ENCODE data around the gene MYBPHL.
"Not testable (repeated sequence)": the region's sequence is repeated elsewhere in the genome, so short reads cannot be mapped to it uniquely, and the experiment has no call there.

Gene MYBPHL

DNA sequence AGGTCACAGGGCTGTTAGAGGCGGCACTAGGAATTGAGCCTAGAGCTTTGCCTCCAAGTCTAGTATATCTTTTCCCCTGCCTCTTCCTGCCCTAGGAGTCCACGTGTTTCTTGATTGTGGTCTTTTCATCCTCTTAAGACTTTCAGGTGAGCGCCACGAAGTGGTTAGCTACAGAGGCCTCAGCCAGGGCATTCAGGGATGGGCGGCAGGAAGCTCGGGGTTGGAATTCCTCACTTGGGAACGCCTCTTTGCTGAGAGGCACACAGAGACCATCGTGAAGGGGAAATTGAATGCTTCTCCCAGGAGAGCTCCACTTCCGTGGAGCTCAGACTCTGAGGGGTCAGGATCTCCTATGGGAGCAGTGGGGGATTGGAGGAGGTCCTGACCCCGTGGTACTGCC is 820 bp downstream of the MYBPHL start:
- DNase-seq (ENCODE audit: low spot score): not testable (repeated sequence)

DNA sequence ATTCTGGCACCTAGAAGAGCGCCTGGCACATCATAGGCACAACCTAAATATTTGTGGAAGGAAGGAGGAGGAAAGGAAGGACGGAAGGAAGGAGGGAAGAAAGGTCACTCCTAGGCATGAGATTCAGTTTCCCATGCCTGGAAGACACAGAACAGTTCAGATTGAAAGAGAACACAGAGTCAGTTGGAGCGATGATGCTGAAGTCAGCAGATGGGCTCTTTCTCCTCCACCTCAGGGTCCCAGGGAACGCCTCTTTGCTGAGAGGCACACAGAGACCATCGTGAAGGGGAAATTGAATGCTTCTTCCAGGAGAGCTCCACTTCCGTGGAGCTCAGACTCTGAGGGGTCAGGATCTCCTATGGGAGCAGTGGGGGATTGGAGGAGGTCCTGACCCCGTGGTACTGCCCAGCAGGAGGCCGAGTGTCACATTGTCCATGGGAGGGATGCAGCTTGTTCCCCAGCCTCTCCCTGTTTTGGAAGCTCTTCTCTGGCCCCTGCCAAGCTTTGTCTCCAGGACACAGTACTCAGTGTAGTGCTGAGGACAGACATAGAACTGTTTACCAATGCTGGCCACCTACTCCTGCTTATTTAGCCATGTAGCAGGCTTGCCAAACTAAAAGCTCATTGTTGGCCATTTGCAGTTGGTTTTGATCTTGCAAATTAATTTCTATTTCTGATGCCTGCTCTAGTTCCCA is 2.4 kb downstream of the MYBPHL start:
- no peak for DNase-seq (ENCODE audit: low spot score)

DNA sequence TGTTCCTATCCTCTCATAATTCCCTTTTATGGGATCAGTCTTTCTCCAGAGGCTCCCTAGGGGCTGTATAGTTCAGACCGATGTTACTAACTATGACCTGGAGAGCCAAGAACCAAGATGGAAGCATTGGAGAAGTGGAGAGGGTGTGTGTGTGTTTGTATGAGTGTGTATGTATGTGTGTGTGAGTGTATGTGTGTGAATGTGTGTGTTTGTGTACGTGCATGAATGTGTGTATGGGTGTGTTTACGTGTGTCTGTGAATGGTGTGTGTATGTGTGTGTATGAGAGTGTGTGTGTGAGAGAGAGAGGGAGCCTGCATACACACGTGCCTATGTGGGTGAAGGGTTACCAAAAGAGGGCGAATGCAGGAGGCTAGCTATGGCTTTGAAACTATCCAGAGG is 4.9 kb downstream of the MYBPHL start:
- no peak for DNase-seq (ENCODE audit: low spot score)

DNA sequence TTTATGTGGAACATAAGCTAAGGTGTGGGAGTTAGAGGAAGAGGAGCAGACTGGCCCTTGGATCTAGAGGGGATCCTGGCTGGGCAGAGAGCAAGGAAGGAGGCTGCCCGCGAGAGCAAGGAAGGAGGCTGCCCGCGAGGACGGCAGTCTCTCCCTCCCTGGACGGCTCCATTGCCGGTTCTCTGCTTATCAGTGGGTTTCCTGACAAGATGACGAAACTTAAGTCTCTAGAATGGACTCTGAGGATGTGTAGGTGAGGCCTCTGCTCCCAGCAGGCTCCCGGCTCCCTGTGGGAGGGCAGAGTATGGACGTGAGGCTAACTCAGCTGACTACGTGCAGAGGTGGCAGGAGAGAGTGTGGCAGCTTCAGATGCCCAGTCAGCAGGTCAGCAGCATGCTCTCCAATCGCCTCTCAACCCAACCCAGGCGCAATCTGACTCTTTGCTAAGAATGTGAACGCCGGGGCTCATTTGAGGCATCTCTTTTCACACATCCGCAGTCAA is 6.1 kb downstream of the MYBPHL start:
- DNase-seq (ENCODE audit: low spot score): no peak

DNA sequence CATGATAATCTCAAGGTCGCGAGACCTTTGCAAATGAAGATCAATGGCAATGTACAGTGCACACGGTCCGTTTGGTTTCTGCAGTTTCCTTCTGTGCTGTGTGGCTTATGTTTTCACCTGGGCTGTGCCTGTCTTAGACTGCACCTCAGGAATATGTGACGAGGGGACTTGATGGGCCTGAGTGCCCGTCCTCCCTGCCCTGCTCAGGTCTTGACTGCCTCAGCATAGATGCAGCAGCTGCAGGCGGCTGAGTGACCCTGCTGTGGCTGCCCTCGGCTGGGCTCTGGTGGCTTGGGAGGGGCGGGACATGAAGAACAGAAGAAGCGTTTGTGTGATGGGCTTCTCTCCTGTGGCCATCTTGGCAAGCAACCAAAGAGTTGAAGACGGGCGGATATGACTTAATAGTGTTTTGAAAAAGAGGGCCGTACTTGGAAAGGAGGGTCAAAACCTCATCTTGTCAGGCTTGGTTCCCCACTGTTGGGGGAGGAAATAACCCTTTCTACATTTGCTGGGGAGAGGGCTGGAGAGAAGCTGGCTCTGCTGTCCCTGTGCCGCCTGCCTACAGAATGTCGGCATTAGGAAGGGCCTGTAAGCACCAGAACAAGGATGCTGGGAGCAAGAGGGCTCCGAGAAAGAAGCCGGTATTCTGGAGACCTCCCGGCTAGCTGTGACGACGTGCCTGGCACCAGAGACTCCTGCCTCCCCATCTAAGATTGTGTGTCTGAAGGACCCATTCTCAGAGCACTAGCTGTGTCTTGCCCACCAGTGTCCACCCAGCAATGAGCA is 7.1 kb downstream of the MYBPHL start:
- DNase-seq (ENCODE audit: low spot score): no peak

DNA sequence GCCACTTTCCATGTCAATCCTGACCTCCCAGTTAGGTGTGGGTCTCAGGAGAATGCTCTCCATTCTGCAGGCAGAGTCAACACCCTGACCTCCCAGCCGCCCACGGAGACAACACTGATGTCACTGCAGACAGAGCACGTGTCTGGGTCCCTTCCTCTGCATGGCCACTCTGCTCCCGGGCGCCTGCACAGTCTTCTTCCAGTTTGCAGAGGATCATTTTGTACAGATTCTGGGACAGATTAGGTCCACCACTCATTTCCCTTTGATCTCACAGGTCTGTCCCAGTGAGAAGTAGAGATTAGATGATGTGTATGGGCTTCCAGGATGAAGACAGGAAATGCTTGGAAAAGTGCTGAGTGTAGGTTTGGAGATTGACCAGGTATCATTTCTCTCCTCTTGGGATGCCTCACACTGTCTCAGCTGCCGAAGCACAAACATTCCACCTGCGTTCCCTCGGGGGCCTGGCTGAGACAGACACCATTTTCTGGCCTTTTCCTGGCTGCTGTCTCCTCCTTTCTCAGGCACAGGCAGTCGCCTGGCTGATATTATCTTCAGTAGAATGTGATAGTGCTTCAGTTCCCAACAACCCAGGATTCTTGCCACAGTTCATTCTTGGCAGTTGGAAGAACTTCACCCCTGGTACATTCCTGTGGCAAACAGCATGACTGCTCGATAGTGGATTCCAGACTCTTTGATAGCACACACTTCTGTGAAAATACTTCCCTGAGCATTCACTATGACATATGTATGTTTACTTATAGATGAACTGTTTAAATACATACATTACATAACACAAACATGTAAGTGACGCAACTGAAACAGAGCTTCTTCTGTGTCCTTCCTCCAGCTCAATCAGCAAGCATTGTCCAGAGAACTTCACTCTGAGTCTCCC is 7.9 kb downstream of the MYBPHL start:
- DNase-seq (ENCODE audit: low spot score): no peak

DNA sequence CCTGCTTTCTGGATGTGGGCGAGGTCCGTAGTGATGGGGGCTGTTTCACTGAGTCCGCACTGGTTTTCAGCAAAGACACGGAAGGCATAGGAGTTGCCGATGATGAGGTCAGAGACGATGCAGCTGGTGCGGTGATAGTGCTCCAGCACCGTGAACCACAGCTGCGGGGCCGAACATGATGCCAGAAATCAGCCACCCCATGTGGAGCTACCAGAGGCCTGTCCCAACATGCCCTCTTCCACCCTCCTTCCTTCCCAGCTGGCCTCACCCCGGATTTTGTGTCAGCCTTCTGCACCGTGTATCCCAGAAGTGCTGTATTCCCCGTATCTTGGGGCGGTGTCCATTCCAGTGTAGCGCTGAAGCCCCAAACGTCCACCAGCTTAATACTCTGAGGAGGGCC is 10.0 kb downstream of the MYBPHL start:
- no peak for DNase-seq (ENCODE audit: low spot score)

DNA sequence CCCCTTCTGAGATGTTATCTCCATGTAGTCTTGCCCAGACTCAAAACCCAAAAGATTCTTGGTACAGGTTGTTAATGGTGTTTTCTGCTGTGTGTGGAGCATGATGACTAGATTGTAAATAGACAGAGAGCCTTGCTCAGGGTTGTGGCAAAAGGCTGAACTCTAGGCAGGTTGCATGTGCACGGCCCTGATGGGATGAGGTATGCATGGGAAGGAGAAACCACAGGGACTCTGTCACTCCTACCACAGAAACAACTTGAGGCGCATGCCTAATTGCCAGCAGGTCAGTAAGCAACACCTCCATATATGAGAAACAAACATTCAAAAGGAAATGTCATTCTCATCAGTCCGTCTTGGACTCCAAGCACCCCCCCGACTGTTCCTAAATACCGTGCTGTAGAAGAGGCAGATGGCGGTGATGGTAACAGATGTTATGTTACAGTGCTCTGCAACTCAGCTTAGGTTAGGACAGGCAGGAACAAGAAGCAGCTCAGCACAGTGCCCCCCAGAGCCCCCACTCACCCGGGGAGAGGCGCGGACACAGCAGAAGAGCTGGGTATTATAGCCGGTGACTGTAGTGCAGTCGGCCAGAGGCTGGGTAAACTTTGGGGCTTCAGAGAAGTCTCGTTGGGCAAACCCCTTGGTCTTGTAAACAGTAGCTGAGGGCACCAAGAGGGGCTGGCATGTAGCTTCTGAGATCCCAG is 10.9 kb downstream of the MYBPHL start:
- no peak for DNase-seq (ENCODE audit: low spot score)

DNA sequence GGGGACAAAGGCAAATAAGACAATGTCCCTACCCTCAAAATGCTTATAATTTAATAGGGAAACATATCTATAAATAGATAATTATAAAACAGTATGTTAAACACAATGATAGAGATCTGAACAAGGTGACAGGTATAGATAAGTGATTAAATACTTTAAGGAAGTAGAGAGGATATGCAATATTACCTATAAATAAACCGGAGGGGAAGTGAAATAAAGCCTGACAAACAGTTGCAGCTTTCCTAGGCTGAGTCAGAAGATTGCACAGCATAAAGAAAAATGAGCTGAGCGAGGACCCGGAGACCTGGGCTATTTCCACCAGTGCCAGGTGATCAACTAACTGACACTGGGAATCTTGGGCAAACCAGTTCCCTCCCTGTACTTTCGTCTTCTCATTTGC is 12.3 kb downstream of the MYBPHL start:
- DNase-seq (ENCODE audit: low spot score): no peak

DNA sequence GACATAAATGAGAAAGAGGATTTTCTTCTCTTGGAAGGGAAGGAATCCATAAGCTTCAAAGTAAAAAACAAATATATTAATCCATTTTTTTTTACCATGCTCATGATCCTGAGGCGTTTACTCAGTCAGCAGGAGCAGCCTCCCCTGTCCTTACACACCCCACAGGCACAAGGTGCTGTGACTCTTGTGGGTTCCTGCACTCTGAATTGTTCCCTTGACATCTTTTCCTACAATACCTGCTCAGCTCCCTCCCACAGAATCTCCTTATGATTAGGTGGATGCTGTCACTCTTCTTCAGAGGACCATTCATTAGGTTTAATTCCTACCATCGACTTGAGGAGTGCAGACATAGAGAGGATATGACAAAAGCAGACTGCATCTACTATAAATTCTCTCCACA is 13.8 kb downstream of the MYBPHL start:
- DNase-seq (ENCODE audit: low spot score): no peak

DNA sequence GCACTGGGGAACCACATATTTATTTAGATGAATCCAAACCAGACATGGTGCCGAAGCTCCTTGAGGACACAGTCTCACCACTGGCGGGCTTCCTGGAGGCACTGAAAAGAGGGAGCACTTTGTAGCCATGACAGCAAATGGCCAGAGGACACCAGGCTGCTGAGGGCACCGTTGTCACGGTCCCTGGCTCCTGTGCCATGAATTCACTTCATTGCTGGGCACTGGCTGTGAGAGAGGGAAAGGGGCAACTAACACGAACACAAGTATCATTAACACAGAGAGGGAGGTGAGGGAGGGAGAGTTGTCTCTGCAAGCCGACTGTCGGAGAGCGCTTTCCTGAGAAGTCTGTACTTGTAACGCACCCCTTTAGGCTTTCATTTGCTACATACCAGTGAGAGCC is 14.4 kb downstream of the MYBPHL start:
- DNase-seq (ENCODE audit: low spot score): no peak

DNA sequence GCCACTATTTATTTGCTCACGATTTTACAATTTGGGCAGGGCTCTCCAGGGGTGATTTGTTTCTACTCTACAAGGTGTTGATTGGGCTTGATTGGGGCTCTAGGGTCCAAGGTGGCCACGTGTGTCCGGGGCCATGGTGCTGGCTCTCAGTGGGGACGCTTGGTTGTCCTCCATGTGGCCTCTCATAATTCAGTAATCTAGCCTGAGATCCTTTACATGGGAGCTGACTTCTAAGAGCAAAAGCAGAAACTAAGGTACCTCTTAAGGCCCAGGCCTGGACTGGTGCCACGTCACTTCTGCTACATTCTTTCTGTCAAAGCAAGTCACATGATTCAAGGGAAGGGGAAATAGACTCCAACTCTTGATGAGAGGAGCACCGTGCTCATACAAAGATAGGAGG is 15.8 kb downstream of the MYBPHL start:
- no peak for DNase-seq (ENCODE audit: low spot score)

DNA sequence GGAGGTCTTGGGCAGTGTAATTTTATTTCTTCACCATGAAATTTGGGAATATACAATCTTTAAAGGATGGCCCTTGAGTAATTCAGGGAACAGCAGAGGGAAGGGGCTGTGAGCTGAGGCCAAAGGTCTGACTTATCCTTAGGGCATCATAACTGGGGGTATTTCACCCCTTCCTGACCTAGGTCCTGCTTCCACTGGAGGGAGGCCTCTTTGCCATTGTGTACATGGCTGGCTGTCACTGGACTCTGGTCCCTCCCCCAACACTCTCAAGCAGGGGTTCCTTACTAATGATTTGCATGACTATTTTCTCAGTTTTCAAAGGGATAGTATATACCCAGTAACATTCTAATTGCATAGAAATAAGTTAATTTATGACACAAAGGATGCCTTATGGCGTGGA is 16.7 kb downstream of the MYBPHL start:
- no peak for DNase-seq (ENCODE audit: low spot score)

DNA sequence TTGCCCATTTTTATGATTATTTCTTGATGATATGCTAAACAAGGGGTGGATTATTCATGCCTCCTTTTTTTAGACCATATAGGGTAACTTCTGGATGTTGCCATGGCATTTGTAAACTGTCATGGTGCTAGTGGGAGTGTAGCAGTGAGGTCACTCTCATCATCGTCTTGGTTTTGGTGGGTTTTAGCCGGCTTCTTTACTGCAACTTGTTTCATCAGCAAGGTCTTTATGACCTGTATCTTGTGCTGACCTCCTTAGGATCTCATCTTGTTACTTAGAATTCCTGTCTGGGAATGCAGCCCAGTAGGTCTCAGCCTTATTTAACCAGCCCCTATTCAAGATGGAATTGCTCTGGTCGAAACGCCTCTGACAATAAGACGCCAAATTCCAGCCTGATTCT is 20.0 kb downstream of the MYBPHL start:
- not testable (repeated sequence) for DNase-seq (ENCODE audit: low spot score)

DNA sequence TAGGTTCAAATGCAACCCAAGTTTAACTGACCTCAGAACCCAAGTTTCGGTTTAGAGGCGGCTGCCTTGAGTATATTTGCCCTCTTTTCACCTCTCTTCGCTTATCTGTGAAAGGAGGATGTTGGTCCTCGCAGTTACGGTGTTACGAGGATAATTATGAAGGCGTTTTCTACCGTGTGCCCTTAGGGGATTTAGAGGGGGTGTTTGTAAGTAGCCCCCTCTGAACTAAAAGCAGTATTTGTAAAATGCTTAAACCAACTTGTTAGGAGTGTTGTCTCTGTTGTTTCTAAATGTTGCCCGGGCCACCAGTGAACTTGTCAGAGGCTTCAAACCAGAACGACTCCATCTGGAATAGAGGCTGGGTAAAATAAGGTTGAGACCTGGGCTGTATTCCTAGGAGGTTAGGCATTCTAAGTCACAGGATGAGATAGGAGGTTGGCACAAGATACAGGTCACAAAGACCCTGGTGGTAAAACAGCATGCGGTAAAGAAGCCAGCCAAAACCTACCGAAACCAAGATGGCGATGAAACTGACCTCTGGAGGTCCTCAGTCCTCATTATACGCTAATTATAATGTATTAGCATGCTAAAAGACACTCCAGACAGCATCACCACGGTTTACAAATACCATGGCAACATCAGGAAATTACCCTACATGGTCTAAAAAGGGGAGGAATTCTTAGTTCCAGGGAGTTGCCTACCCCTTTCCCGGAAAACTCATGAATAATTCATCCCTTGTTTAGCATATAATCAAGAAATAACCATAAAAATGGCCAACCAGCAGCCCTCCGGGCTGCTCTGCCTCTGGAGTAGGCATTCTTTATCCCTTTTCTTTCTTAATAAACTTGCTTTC is 22.8 kb downstream of the MYBPHL start:
- DNase-seq (ENCODE audit: low spot score): no peak

DNA sequence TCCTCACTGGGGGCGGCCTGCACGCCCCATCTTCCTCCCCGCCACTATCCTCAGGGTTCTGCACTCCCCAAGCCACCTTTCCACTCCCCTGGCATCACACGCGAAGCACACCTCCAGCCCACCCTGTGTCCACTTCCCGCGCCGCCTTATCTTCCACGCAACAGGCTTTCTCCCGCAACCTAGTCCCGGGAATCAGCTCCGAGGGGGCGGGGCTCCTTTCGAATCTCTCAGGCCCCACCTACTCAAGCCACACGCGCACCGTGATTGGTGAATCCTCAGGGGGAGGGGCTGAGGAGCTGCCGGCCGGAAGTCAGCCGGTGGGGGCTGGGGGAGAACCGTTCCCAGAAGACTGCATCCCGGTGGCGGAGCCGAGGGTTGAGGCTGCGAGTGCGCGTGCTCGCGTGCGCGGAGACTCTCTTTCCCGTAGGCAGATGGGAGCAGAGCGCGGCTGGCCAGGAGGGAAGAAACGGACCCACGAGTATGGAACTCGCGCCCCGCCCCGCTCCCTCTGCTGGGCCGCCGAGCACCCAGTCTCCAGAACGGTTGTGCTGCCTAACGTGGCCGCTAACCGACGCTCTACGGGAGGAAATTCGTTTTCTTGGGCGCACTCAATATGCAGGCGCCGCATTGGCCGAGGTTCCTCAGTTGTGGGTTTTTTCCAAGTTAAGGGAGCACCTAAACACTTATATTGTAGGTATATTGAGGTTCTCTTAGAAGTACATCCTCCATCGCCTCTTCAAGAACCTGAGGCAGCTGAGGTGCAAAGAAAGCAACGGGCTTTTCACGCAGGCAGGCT is 23.7 kb downstream of the MYBPHL start, which contains the start of gene PSRC1:
Gene PSRC1 (minus strand): TSS at position 194 of the 796 bp plus-strand sequence.
- DNase-seq (ENCODE audit: low spot score): peak; percentile 95

DNA sequence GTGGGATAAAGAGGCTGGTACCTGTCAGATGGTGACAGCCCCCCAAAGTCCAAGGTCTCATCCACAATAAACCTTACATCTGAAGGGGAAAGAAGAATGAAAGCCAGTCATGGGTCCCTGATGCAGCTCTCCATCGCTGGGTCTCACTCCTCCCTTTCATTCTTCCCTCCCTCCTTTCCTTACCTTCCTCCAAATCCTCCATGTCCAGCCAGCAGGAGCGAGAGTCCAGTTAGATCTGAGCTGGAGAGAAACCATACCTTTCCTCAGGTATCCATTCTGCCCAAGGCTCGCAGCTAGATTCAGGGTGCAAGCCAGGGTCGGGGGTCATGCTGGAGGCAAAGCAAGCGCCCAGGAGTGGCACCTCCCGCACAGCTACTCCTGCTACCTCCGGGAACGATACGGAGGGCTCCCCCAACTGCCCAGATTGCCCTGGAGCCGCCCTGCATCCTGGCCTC is 24.3 kb downstream of the MYBPHL start:
- DNase-seq (ENCODE audit: low spot score): peak; percentile 19

DNA sequence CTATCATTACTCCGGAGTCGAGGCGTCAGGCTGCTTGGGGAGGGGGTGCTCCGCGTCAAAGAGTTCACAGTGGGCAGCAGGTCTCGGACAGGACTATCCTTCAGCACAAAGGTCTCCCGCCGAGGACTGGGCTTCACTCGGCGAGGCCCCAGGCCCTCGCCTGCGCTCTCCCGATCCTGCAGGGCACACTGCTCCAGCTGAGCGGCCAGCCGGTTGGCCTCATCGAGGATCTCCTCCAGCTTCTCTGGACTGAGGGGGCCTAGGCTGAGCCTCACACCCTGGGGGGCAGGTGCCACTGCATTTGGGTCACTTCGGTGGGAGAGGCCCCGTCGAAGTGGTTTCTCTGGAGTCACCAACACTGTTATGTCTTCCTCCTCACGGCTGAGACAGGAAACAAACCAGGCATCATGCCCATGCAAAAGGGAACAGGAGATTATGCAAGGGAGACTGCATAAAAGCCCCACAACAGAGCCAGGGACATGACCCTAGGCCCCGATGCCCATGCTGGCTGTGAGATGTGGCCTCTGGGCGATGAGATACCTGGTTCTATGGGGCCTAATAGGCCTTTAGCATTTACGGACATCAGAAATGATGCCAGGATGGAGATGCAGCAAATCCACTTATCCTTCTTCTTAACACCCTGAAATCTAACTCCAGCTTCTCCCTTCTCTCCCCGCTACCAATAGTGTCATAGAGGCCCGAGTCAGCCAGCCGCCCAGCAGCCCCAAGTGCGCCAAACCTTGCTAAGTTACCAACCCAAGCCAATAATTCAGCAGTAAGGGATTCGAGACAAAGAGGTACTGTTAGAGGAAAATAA is 24.9 kb downstream of the MYBPHL start:
- DNase-seq (ENCODE audit: low spot score): no peak

DNA sequence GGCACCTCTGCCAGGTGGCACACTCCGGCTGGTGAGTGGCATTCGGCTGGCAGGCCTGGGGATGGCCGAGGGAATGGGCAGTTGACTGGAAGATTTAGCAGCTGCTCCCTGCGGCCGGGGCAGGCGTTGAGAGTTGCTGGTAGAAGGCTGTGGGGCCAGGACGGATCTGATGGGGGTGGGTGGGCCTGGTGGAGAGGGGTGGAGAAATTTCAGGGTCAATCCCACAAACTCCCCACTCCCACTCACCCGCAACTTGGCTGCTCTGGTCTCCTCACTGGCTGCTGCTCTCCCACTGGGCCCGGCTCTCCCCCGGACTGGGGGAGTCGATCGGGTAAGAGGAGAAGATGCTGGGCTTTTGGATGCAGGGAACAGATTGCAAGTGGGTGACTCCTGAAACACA is 25.9 kb downstream of the MYBPHL start:
- DNase-seq (ENCODE audit: low spot score): no peak

All from LoVo (cell line).